AG08396 (cell line): ENCODE data around the gene DHRS4.

Experiments
- DNase-seq: peaks from one replicate; pipeline ENCODE4 v3.0.0; 2012; ENCODE audit warnings: low spot score, mixed read lengths

DHRS4 gene

GRCh38 chr14:23953464-23954278 is at the start of gene DHRS4:
DHRS4 (plus strand) TSS chr14:23953770; CDS start chr14:23953789, 19 bp downstream.
- peak; percentile 89 for DNase-seq

GRCh38 chr14:23910101-23910875 is 43.3 kb upstream of the DHRS4 start:
- peak; percentile 86 for DNase-seq

- DNase-seq = no peak
Measured at GRCh38 chr14:23910876-23911210, 42.7 kb upstream of the DHRS4 start.

- no peak for DNase-seq
Measured at GRCh38 chr14:23915559-23915958, 38.0 kb upstream of the DHRS4 start.

GRCh38 chr14:23916004-23916403 is 37.6 kb upstream of the DHRS4 start:
- DNase-seq = no peak

GRCh38 chr14:23916446-23916845 is 37.1 kb upstream of the DHRS4 start:
- DNase-seq = no peak

GRCh38 chr14:23922545-23922944 is 31.0 kb upstream of the DHRS4 start:
- no peak for DNase-seq

- DNase-seq = no peak
Measured at GRCh38 chr14:23925523-23926075, 28.0 kb upstream of the DHRS4 start.

GRCh38 chr14:23926543-23926942 is 27.0 kb upstream of the DHRS4 start:
- DNase-seq = no peak

GRCh38 chr14:23929136-23929535 is 24.4 kb upstream of the DHRS4 start:
- no peak for DNase-seq

GRCh38 chr14:23929822-23930294 is 23.7 kb upstream of the DHRS4 start:
- DNase-seq = peak; percentile 85

- DNase-seq = peak; percentile 59
Measured at GRCh38 chr14:23930742-23931141, 22.8 kb upstream of the DHRS4 start.

GRCh38 chr14:23931721-23932289 is 21.8 kb upstream of the DHRS4 start:
- DNase-seq = no peak

- no peak for DNase-seq
Measured at GRCh38 chr14:23932639-23933038, 20.9 kb upstream of the DHRS4 start.

- no peak for DNase-seq
Measured at GRCh38 chr14:23933108-23933741, 20.3 kb upstream of the DHRS4 start.

- no peak for DNase-seq
Measured at GRCh38 chr14:23933742-23934128, 19.8 kb upstream of the DHRS4 start.

- DNase-seq = no peak
Measured at GRCh38 chr14:23935158-23935557, 18.4 kb upstream of the DHRS4 start.

- no peak for DNase-seq
Measured at GRCh38 chr14:23936084-23936829, 17.3 kb upstream of the DHRS4 start.

- no peak for DNase-seq
Measured at GRCh38 chr14:23937203-23937602, 16.4 kb upstream of the DHRS4 start.

GRCh38 chr14:23938823-23939222 is 14.7 kb upstream of the DHRS4 start:
- no peak for DNase-seq

GRCh38 chr14:23939607-23940326 is 13.8 kb upstream of the DHRS4 start:
- DNase-seq = no peak
